DND-41 (cell line): ENCODE results near the gene GTPBP4.

ENCODE experiments used
- ATAC-seq: fragments of 200-7000 bp; cut with Tn5 transposase; 3 replicates; pipeline ENCODE4 v1.9.1; 2021; ENCODE audit warnings: low read depth; ENCODE audit not compliant: insufficient read depth
- DNase-seq: peaks from one replicate; pipeline ENCODE4 v3.0.0-alpha.2; 2020
- H2AFZ ChIP-seq: 2 replicates; pipeline ENCODE4 v1.6.0; 2012; ENCODE audit warnings: low read depth, low read length
- H3K27ac ChIP-seq: 2 replicates; pipeline ENCODE4 v1.5.1; 2012; ENCODE audit warnings: low read length, inconsistent platforms
- H3K27me3 ChIP-seq: fragments of 200-600 bp; sonication (generic); 2 replicates; pipeline ENCODE4 v1.6.0; 2012; ENCODE audit warnings: low read length, mild to moderate bottlenecking, inconsistent platforms; ENCODE audit not compliant: insufficient read depth, poor library complexity
- H3K36me3 ChIP-seq: 2 replicates; pipeline ENCODE4 v1.5.1; 2012; ENCODE audit warnings: low read length, inconsistent platforms; ENCODE audit not compliant: insufficient read depth
- H3K4me1 ChIP-seq: 2 replicates; pipeline ENCODE4 v1.5.1; 2012; ENCODE audit warnings: mild to moderate bottlenecking, low read length; ENCODE audit not compliant: insufficient read depth
- H3K4me2 ChIP-seq: 2 replicates; pipeline ENCODE4 v1.6.0; 2012; ENCODE audit warnings: mild to moderate bottlenecking, moderate library complexity, low read length, inconsistent platforms; ENCODE audit not compliant: insufficient read depth
- H3K4me3 ChIP-seq, 2 experiments: fragments of 200-600 bp in 1 of 2; shearing (Covaris generic) in 1 of 2; 2 replicates each; pipeline ENCODE4 v1.5.1; 2012 to 2016; ENCODE audit warnings: inconsistent platforms in 2 of 2, low read length in 2 of 2, mild to moderate bottlenecking in 2 of 2, low read depth in 1 of 2, moderate library complexity in 1 of 2
- H3K79me2 ChIP-seq: 2 replicates; pipeline ENCODE4 v1.6.0; 2012; ENCODE audit warnings: low read length, inconsistent platforms; ENCODE audit not compliant: insufficient read depth
- H3K9ac ChIP-seq: 2 replicates; pipeline ENCODE4 v1.6.0; 2012; ENCODE audit warnings: low read depth, mild to moderate bottlenecking, inconsistent platforms, low read length, moderate library complexity
- H3K9me3 ChIP-seq: 2 replicates; pipeline ENCODE4 v1.5.1; 2012; ENCODE audit warnings: low read length, moderate library complexity, mild to moderate bottlenecking, inconsistent platforms; ENCODE audit not compliant: insufficient read depth, severe bottlenecking
- H4K20me1 ChIP-seq: 2 replicates; pipeline ENCODE4 v1.6.0; 2012; ENCODE audit warnings: low read length; ENCODE audit not compliant: insufficient read depth
- EZH2 ChIP-seq: IDR thresholded peaks from 3 replicates; pipeline ENCODE4 v1.6.1; 2012; ENCODE audit warnings: borderline replicate concordance, low read depth, mild to moderate bottlenecking, moderate library complexity, low read length, inconsistent platforms; ENCODE audit not compliant: severe bottlenecking
- TF ChIP-seq, protein P1 (sequence below): IDR thresholded peaks from 2 replicates; pipeline ENCODE4 v1.5.1; 2012; ENCODE audit warnings: borderline replicate concordance, low read length, moderate library complexity, mild to moderate bottlenecking; ENCODE audit not compliant: poor library complexity, severe bottlenecking; ENCODE audit errors: extremely low read depth

Gene GTPBP4

DNA sequence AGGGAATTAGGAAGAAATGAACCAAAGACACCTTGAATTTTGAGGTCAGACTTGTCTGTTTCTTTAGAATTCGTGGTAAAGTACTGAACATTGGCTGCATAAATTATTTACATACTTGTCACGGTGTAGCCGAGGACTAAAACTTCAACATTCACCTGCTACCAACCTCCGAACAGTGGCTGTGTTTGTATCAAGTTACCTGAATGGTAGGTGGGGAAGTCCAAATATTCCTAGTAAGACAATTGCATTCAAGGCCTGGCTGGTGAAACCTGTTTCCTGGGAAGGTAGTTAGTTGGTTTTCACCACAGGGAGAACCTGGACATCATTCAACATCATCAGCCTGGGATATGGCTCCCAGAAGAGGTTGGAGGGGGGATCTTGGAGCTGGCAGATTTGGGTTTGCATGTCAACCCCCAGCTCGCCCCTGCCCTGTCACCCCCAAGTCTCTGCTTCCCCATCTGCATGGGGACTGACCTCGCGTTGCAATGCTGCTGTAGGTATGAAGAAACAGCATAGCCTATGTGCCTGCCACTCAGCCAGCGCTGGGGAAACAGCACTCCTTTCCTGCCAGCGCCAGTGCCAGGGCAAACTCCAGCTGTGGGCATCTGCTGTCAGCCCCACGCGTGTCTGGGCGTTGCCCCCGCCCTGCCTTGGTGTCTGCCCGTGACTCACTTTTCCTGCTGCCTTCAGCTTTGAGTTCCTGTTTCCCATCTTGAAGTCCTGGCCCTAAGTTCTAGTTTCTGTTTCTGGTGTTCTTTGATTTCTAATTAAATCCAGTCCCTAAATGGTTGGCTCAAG, 44.0 kb upstream of the GTPBP4 start:
- Histone ChIP-seq H3K27ac (no peak overlapping the region), H3K79me2 (no peaks in the 10 kb centered on the region), H2AFZ (no peak overlapping the region), H3K4me3 (no peak overlapping the region), H3K36me3 (no peaks in the 10 kb centered on the region), H3K4me2 (no peak overlapping the region), H3K9me3 (no peaks in the 10 kb centered on the region), H3K4me1 (peaks cover 4% of the 10 kb centered on the region), H3K9ac (no peak overlapping the region), H3K27me3 (no peaks in the 10 kb centered on the region), H4K20me1 (no peaks in the 10 kb centered on the region)
- TF ChIP-seq EZH2: no peak
- TF ChIP-seq, protein P1, sequence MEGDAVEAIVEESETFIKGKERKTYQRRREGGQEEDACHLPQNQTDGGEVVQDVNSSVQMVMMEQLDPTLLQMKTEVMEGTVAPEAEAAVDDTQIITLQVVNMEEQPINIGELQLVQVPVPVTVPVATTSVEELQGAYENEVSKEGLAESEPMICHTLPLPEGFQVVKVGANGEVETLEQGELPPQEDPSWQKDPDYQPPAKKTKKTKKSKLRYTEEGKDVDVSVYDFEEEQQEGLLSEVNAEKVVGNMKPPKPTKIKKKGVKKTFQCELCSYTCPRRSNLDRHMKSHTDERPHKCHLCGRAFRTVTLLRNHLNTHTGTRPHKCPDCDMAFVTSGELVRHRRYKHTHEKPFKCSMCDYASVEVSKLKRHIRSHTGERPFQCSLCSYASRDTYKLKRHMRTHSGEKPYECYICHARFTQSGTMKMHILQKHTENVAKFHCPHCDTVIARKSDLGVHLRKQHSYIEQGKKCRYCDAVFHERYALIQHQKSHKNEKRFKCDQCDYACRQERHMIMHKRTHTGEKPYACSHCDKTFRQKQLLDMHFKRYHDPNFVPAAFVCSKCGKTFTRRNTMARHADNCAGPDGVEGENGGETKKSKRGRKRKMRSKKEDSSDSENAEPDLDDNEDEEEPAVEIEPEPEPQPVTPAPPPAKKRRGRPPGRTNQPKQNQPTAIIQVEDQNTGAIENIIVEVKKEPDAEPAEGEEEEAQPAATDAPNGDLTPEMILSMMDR: no peak
- ATAC-seq: peak; percentile 56; the same call in 2 of the 3 replicates
- peak; percentile 22 for DNase-seq

DNA sequence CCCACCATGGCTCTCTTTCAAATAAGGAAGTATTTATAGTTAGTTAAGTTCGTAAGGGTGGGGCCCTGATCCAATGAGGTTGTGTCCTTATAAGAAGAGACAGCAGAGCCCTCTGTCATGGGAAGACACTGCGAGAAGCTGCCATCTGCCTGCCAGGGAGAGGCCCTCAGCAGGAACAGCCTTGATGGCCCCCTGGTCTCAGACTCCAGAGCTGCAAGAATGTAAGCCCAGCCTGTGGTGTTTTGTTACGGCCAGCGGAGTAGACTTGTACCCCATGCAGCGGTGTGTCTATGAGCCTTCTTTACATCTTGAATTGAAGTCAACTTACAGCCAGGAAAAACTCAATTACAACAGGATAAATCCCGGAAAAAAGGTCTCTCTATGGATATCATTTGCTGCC, 42.5 kb upstream of the GTPBP4 start:
- H3K9ac ChIP-seq: no peak overlapping the region
- H3K27me3 ChIP-seq: no peaks in the 10 kb centered on the region
- no peaks in the 10 kb centered on the region for H3K79me2 ChIP-seq
- H3K36me3 ChIP-seq: no peaks in the 10 kb centered on the region
- no peak overlapping the region for H3K4me2 ChIP-seq
- H4K20me1 ChIP-seq: no peaks in the 10 kb centered on the region
- H2AFZ ChIP-seq: no peak overlapping the region
- no peak for TF ChIP-seq EZH2
- TF ChIP-seq, protein P1: no peak
- no peaks in the 10 kb centered on the region for H3K9me3 ChIP-seq
- no peak overlapping the region for H3K4me3 ChIP-seq
- DNase-seq (no peak), ATAC-seq (no peak)
- H3K27ac ChIP-seq: no peak overlapping the region
- H3K4me1 ChIP-seq: no peaks in the 10 kb centered on the region

DNA sequence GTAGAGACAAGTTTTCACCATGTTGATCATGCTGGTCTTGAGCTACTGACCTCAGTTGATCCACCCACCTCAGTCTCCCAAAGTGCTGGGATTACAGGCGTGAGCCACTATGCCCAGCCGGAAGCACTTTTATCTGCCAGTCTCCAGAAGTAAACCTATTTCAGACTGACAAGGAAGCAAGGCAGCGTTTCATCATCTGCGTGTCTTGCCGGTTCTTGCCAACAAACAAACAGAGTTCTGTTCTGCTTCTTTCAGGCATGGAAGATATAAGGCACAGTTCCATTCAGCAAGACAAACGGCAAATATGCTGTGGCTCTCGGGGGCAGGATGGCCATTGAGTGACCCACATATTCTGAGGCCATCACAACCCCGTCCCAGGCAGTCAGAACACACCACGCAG, 41.2 kb upstream of the GTPBP4 start:
- no peak for ATAC-seq
- Histone ChIP-seq H3K36me3 (no peaks in the 10 kb centered on the region), H3K4me3 (no peak overlapping the region), H2AFZ (no peak overlapping the region), H3K9ac (no peak overlapping the region), H3K27ac (no peak overlapping the region), H3K79me2 (no peaks in the 10 kb centered on the region), H3K27me3 (no peaks in the 10 kb centered on the region), H4K20me1 (no peaks in the 10 kb centered on the region), H3K9me3 (no peaks in the 10 kb centered on the region), H3K4me1 (no peaks in the 10 kb centered on the region), H3K4me2 (no peak overlapping the region)
- DNase-seq: no peak
- TF ChIP-seq, protein P1: no peak
- no peak for TF ChIP-seq EZH2
